Right renal cortex interstitium (tissue), 3 donors: Measurements from ENCODE around the gene CHRNA4. TPM values are rescaled to one million over a fixed set of nuclear protein-coding genes. Genes with fewer than 3 reads are reported as not detected.
"Not testable (repeated sequence)": the region's sequence is repeated elsewhere in the genome, so short reads cannot be mapped to it uniquely, and the experiment has no call there.

Experiments
- DNase-seq, 3 donors: peaks; one replicate each; pipeline ENCODE4 v3.0.0-alpha.2; 2013; ENCODE audit warnings: low read depth in 3 of 3, low spot score in 2 of 3
- polyA plus RNA-seq, 3 donors: library from polyadenylated mRNA; unstranded; fragments of 120-200 nt; gene quantifications; one replicate each; pipeline ENCODE4 v1.2.1, GENCODE V29; 2013; ENCODE audit not compliant: insufficient read length in 3 of 3

The CHRNA4 gene
- polyA plus RNA-seq, 3 donors, result 5.0 to 8.1 (median 6.8) TPM

DNA sequence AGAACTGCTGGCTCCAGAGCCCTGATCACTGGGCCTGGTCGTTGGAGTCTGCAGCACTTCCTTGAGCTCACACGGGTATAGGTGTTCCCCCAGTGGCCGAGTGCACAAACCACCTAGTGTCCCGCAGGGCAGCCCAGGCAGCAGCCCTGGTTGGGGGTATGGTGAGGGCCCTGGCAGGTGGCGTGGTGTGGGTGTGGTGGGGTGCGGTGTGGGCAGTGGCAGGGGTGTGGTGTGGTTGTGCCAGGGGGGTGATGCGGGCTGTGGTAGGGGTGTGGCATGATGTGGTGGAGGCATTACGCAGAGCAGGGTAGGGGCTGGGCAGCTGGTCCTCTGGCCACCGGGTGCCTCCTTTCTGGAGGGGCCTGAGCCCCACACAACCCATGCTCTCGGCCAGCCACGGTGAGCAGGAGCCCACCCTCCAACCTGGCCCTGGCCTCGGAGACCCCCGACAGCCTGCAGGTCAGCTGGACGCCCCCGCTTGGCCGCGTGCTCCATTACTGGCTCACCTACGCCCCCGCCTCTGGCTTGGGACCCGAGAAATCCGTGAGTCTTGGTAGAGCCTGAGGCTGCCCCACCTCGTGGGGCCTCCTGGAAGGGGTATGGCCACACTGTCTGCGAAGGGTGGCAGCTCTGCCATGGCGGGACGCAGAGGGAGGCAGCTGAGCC lies 47.7 kb downstream of the CHRNA4 start:
- no peak for DNase-seq

DNA sequence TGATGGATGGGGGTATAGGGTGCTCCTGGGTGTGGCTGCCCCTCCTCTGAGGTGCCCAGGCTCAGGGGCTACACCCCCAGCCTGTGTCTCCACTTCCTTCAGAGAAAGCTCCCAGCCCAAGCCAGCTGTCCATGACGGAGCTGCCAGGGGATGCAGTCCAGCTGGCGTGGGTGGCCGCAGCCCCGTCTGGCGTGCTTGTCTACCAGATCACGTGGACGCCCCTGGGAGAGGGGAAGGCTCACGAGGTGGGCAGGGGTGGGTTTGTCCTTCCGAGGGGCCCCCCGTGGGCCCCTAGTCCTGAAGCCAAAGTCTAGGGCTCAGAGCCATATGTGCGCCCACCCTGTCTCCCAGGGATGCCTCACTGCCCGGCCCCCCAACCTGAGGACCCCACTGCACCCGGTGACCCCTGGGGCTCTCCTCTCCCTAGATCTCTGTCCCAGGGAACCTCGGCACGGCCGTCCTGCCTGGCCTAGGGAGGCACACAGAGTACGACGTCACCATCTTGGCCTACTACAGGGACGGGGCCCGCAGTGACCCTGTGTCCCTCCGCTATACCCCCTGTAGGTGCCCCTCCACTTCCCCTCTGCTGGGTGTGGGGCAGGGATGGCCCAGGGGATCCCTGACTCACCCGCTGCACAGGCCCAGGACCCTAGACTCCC lies 48.3 kb downstream of the CHRNA4 start:
- DNase-seq, result peak in 1 of 3 donors; percentile 50

DNA sequence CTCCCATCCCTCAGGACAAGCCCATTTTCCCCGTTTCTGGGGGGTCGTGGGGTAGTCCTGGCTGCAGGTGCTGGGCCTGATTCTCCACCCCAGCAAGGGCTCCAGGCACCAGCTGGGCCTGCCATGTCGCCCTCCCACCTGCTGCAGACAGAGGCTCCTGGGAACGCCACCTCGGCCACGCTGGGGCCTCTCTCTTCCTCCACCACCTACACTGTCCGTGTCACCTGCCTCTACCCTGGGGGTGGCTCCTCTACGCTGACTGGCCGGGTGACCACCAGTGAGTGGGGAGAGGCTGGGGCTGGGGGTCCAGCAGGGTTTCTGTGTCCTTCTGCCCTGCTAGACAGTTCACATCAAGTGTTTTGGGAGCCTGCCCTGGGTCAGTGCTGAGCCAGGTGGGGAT lies 48.9 kb downstream of the CHRNA4 start:
- DNase-seq, result no peak

GRCh38 chr20:63311833-63312243 lies 49.3 kb downstream of the CHRNA4 start:
- DNase-seq, result no peak

GRCh38 chr20:63311186-63311832 lies 49.8 kb downstream of the CHRNA4 start:
- DNase-seq, result no peak

DNA sequence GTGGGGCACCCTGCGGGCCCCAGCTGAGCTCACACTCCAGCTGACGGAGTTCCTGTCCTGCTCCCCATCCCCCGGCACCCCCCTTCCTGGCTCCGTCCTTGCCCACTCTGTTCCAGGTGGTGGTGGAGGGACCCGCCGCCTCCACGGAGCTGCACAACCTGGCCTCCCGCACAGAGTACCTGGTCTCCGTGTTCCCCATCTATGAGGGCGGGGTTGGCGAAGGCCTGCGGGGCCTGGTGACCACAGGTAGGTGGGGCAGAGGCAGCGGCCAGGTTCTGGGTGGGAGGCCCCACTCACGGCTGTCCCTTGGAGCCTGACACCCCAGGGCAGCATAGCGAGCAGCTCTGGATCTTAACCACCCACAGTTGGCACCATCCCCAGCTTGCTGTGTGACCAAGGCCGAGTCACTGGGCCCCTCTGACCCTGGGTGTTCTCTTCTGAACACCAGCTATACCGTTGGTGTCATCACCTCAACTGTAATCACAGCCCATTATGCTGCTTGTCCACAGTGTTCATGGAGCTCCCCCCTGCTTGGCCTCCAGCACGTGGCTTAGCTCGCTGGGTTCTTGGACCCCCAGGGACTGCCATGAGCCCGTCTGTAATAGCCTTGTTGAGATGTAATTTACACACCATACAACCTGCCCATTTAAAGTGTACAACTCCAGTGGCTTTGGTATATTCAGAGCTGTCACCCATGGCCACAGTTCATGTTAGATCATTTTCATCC lies 50.7 kb downstream of the CHRNA4 start:
- no peak for DNase-seq

DNA sequence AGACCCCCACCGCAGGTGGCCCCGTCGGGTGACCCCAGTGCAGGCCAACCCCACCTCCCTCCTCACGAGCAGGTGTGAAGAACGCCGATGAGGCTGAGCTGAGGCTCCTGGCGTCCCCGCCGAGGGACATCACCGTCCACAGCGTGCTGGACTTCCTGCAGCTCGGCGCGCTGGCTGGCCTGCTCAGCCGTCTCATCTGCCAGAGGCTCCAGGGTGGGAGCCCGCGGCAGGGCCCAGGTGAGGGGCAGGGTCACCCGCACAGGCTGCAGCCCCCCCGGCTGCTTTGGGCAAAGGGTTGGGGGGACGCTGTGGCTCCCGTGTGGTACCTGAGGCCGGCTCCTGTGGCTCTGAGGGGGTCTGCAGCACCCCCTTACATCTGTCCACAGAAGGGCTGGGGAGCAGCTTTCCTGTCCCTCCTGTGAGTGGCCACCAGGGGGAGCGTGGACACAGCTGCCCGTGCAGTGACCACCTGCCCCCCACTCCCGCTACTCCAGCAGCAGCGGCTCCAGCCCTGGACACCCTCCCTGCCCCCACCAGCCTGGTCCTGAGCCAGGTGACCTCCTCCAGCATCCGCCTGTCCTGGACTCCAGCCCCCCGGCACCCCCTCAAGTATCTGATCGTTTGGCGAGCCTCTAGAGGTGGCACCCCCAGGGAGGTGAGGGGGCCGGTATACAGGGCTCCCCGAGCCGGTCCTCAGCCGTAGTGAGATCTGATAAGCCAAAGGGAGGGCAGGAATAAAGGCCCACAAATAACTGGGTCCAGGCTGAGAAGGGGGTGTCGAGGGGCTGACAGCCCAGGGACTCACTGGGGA lies 51.7 kb downstream of the CHRNA4 start:
- DNase-seq, result no peak

GRCh38 chr20:63308218-63308911 lies 52.8 kb downstream of the CHRNA4 start:
- no peak for DNase-seq

GRCh38 chr20:63307538-63308217 lies 53.5 kb downstream of the CHRNA4 start:
- no peak for DNase-seq

- no peak for DNase-seq
These were observed 54.2 kb downstream of the CHRNA4 start for GRCh38 chr20:63306673-63307537.

- not testable (repeated sequence) for DNase-seq
These were observed 55.0 kb downstream of the CHRNA4 start for GRCh38 chr20:63305933-63306672.

- DNase-seq, result no peak
These were observed 55.8 kb downstream of the CHRNA4 start for GRCh38 chr20:63305393-63305792.

DNA sequence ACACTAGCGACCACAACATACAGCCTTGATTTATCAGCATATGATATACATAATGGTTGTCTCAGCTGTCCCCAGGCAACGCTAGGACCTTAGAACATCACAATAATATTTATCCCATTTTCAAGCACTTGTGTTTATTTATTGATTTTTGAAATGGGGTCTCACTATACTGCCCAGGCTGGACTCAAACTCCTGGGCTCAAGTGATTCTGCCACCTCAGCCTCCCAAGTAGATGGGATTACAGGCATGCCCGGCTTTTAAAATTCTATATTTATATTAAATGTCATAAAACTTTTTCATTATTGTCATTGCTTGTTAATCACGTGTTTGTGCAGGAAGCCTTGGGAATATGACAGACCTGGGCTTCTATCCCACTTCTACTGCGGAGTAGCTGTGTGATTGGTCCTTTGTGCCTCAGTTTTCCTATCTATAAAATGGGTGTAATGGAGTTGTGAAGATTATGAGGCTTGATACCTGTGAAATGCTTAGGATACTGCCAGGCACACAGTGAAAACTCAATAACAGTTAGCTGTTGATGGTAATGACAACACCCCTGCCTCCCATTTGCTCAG lies 58.0 kb downstream of the CHRNA4 start:
- DNase-seq, result no peak

- DNase-seq, result no peak
These were observed 59.5 kb downstream of the CHRNA4 start for GRCh38 chr20:63301671-63302070.

DNA sequence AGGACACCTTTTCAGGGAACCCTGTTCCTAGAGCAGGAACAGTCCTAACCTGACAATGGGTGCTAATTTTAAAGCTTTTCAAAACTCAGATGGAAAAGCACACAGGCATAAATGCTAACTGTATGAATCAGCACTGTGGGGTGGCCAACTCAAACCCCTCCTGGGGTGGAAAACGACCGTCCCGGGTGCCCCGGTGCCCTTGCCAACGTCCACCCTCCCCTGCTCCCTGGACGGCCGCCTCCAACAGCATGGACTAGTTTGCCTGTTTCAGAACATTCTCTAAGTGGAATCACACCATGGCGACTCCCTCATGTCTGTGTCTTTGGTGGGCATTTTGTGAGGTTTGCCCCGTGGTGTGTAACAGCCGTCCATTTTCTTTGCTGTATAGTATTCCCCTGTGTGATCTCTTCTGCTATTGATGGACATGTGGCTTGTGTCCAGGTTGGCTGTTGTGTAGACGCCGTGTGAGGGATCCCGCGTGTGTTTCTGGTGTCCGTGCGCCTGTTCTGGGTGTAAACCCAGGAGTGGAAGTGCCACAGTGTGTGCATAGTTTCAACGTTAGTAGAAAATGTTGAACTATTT lies 62.3 kb downstream of the CHRNA4 start:
- DNase-seq, result no peak

GRCh38 chr20:63297796-63298572 lies 63.2 kb downstream of the CHRNA4 start:
- DNase-seq, result no peak
